Measurements from ENCODE around the gene AMIGO1. TPM values are rescaled to one million over a fixed set of nuclear protein-coding genes. Genes with fewer than 3 reads are reported as not detected.

The AMIGO1 gene
- total and polyA plus RNA-seq, 4 donors, result 2.4 to 6.3 (median 3.4) TPM

DNA sequence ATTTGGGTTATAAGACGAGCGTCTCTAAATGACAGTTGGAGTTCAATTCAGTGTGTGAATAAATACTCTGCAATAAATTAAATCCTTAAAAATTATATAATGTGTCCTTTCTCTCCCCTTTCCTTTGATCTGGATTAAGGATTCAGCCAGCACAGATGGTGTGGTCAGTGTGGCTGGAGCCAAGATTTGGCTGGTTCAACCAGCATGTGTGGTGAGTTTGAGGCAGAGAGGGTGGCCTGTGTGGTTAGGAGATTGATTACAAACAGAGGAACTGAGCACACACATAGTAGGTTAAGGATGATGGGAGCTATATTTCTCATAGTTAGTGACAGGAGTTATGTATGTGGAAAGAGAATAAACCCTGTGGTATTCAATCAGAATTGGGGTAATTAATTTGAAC lies 14.2 kb upstream of the AMIGO1 start:
- Histone ChIP-seq H3K4me1 (ENCODE audit: control insufficient read depth in 5 of 5, insufficient read depth in 5 of 5, low read length in 5 of 5) (no peaks in the 10 kb centered on the region), H3K27ac (ENCODE audit: low read depth in 1 of 2, low read length in 1 of 2) (no peak overlapping the region), H3K9me3 (ENCODE audit: control insufficient read depth in 4 of 4, insufficient read depth in 3 of 4, low read length in 3 of 4) (no peaks in the 10 kb centered on the region), H3K27me3 (ENCODE audit: control insufficient read depth in 3 of 3, insufficient read depth in 3 of 3, low read length in 2 of 3) (peaks cover 0 to 8% (median 0%) of the 10 kb centered on the region in 3 donors), H3K4me3 (no peak overlapping the region), H3K9ac (ENCODE audit: insufficient read depth in 1 of 2, low read length in 2 of 2) (no peak overlapping the region), H3K36me3 (ENCODE audit: control insufficient read depth in 4 of 4, insufficient read depth in 4 of 4, low read length in 4 of 4) (no peaks in the 10 kb centered on the region)
- WGBS, 2 donors, result 90 to 97% methylated on average over 2 of the region's 2 CpGs
- TF ChIP-seq, protein P1, sequence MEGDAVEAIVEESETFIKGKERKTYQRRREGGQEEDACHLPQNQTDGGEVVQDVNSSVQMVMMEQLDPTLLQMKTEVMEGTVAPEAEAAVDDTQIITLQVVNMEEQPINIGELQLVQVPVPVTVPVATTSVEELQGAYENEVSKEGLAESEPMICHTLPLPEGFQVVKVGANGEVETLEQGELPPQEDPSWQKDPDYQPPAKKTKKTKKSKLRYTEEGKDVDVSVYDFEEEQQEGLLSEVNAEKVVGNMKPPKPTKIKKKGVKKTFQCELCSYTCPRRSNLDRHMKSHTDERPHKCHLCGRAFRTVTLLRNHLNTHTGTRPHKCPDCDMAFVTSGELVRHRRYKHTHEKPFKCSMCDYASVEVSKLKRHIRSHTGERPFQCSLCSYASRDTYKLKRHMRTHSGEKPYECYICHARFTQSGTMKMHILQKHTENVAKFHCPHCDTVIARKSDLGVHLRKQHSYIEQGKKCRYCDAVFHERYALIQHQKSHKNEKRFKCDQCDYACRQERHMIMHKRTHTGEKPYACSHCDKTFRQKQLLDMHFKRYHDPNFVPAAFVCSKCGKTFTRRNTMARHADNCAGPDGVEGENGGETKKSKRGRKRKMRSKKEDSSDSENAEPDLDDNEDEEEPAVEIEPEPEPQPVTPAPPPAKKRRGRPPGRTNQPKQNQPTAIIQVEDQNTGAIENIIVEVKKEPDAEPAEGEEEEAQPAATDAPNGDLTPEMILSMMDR (IDR thresholded peaks at IDR 0.05; ENCODE audit: control extremely low read depth, extremely low read depth), result no peak
- ATAC-seq (ENCODE audit: insufficient read depth, low FRiP score) (no peak), DNase-seq (no peak)

DNA sequence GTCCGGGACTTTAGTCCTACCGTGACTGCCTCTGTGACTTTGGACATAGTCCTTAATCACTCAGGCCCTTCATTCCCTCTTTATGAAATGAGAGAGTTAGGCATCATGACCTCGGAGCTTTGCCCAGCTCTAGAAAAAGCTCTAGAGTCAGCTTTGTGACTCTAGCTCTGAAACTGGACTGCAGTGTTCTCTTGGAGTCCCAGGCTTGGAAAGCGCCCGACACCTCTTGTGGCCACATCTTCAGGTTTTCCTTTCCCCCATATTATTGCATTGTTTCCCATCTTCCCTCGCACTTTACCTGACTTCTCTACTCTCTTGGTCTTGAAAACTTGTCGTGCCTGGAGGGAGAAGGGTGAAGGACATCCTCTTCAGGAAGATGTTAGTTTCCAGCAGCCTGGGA lies 12.5 kb upstream of the AMIGO1 start:
- Histone ChIP-seq H3K27me3 (ENCODE audit: control insufficient read depth in 3 of 3, insufficient read depth in 3 of 3, low read length in 2 of 3) (peaks cover 0 to 8% (median 0%) of the 10 kb centered on the region in 3 donors), H3K9ac (ENCODE audit: insufficient read depth in 1 of 2, low read length in 2 of 2) (no peak overlapping the region), H3K36me3 (ENCODE audit: control insufficient read depth in 4 of 4, insufficient read depth in 4 of 4, low read length in 4 of 4) (no peaks in the 10 kb centered on the region), H3K4me3 (no peak overlapping the region), H3K4me1 (ENCODE audit: control insufficient read depth in 5 of 5, insufficient read depth in 5 of 5, low read length in 5 of 5) (no peaks in the 10 kb centered on the region), H3K27ac (ENCODE audit: low read depth in 1 of 2, low read length in 1 of 2) (no peak overlapping the region), H3K9me3 (ENCODE audit: control insufficient read depth in 4 of 4, insufficient read depth in 3 of 4, low read length in 3 of 4) (no peaks in the 10 kb centered on the region)
- ATAC-seq (ENCODE audit: insufficient read depth, low FRiP score) (no peak), DNase-seq (no peak)
- WGBS, 2 donors, result 87 to 94% methylated on average over 7 of the region's 7 CpGs
- TF ChIP-seq, protein P1 (IDR thresholded peaks at IDR 0.05; ENCODE audit: control extremely low read depth, extremely low read depth), result no peak

DNA sequence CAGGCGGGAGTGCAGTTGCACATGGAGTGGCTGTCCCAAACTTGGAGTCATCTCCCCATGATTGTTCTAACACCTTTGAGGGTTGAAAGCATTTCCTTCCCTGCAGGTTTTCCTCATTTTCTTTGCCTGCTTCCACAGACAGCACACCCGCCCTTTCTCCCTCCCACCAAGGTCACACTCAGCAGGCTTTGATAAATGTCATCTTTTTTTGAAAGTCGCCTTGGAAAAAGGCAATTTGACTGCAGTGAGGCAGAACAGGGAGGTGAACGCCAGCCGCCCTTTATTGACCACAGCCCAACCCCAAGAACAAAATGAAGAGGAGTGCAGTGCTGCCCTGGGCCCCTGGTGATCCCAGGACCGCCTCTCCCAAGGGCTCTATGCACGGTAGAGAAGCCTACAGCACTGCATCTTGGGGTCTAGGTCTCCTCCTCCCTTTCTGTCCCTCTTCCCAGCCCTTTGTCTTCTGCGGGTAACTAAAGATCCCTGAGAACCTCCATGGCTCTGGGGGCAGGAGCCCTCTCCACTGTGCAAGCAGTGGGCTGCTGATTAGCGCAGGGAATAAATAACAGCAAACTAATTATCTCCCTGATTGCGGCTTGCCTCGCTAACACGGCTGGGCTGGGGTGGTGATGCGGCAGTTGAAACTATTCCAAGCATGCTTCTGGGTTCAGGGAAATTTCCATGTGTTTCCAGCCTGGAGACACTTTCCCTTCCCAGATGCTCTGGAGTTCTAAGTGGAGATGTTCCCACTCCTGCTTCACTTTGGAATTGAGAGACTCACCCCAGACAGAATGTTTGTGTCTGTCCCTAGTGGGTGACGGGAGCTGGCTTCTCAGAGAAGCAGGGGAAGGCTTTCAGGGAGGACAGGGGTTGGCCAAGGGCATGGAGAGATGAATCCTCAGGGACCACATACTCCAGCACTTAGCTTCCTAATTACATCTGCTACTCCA lies 11.8 kb upstream of the AMIGO1 start:
- Histone ChIP-seq H3K27ac (ENCODE audit: low read depth in 1 of 2, low read length in 1 of 2) (no peak overlapping the region), H3K4me3 (no peak overlapping the region), H3K4me1 (ENCODE audit: control insufficient read depth in 5 of 5, insufficient read depth in 5 of 5, low read length in 5 of 5) (no peaks in the 10 kb centered on the region), H3K27me3 (ENCODE audit: control insufficient read depth in 3 of 3, insufficient read depth in 3 of 3, low read length in 2 of 3) (peaks cover 0 to 8% (median 0%) of the 10 kb centered on the region in 3 donors), H3K9ac (ENCODE audit: insufficient read depth in 1 of 2, low read length in 2 of 2) (no peak overlapping the region), H3K9me3 (ENCODE audit: control insufficient read depth in 4 of 4, insufficient read depth in 3 of 4, low read length in 3 of 4) (no peaks in the 10 kb centered on the region), H3K36me3 (ENCODE audit: control insufficient read depth in 4 of 4, insufficient read depth in 4 of 4, low read length in 4 of 4) (no peaks in the 10 kb centered on the region)
- ATAC-seq (ENCODE audit: insufficient read depth, low FRiP score) (no peak), DNase-seq (no peak)
- 82 to 89% methylated on average over 14 of the region's 14 CpGs for WGBS, 2 donors
- TF ChIP-seq, protein P1 (IDR thresholded peaks at IDR 0.05; ENCODE audit: control extremely low read depth, extremely low read depth), result no peak

All from lung (tissue), 12 donors.